Fibroblast of villous mesenchyme (primary cell): ENCODE measurements around the gene STK10. TPM values are rescaled to one million over a fixed set of nuclear protein-coding genes. Genes with fewer than 3 reads are reported as not detected.

Experiments used
- DNase-seq: peaks from one replicate; pipeline ENCODE4 v3.0.0-alpha.2; 2010; ENCODE audit warnings: low read depth
- H3K4me3 ChIP-seq: 2 replicates; pipeline ENCODE4 v1.5.1; 2011; ENCODE audit warnings: low read depth, mild to moderate bottlenecking, low read length
- CTCF ChIP-seq: IDR thresholded peaks from 2 replicates; pipeline ENCODE4 v1.5.1; 2012; ENCODE audit warnings: low read depth, mild to moderate bottlenecking, low read length; ENCODE audit not compliant: insufficient read depth
- total RNA-seq: library from RNA; depleted of rRNA; stranded (reverse); fragments of >200 nt; gene quantifications from 2 replicates; pipeline ENCODE4 v1.2.3, GENCODE V29; 2012

The STK10 gene
- total RNA-seq, 1 donor, result 32.4 TPM

GRCh38 chr5:172188893-172189692 is 1.1 kb upstream of the STK10 start:
- DNase-seq, result no peak
- H3K4me3 ChIP-seq, result no peak overlapping the region
- TF ChIP-seq CTCF, result no peak

- peak; percentile 77 for DNase-seq
- H3K4me3 ChIP-seq, result peak overlapping the region; percentile 85
- no peak for TF ChIP-seq CTCF
These were observed 649 bp downstream of the STK10 start for GRCh38 chr5:172187118-172188032.

GRCh38 chr5:172186114-172186695 is 1.8 kb downstream of the STK10 start:
- no peak for DNase-seq
- peak overlapping the region; percentile 85 for H3K4me3 ChIP-seq
- no peak for TF ChIP-seq CTCF

- DNase-seq, result no peak
- no peak for TF ChIP-seq CTCF
- no peak overlapping the region for H3K4me3 ChIP-seq
These were observed 2.9 kb downstream of the STK10 start for GRCh38 chr5:172185096-172185461.

GRCh38 chr5:172183881-172184280 is 4.1 kb downstream of the STK10 start:
- DNase-seq, result no peak
- H3K4me3 ChIP-seq, result no peak overlapping the region
- TF ChIP-seq CTCF, result no peak

- H3K4me3 ChIP-seq, result no peak overlapping the region
- TF ChIP-seq CTCF, result no peak
- no peak for DNase-seq
These were observed 5.7 kb downstream of the STK10 start for GRCh38 chr5:172182291-172182690.
